Fibroblast of lung (primary cell): ENCODE results near the gene TMEM37. TPM values are rescaled to one million over a fixed set of nuclear protein-coding genes. Genes with fewer than 3 reads are reported as not detected.

Experiments
- DNase-seq, 2 donors: peaks; one replicate each; pipeline versions ENCODE4 v3.0.0 to v3.0.0-alpha.2; 2010; ENCODE audit warnings: low read depth in 2 of 2
- H2AFZ ChIP-seq: 2 replicates; pipeline ENCODE4 v1.5.1; 2012; ENCODE audit warnings: low read length, control low read depth, inconsistent platforms
- H3K27ac ChIP-seq: 2 replicates; pipeline ENCODE4 v1.5.1; 2011; ENCODE audit warnings: low read length, control low read depth; ENCODE audit not compliant: insufficient read depth
- H3K27me3 ChIP-seq: 2 replicates; pipeline ENCODE4 v1.5.1; 2011; ENCODE audit warnings: mild to moderate bottlenecking, low read length; ENCODE audit not compliant: control insufficient read depth, insufficient read depth
- H3K36me3 ChIP-seq: 2 replicates; pipeline ENCODE4 v1.5.1; 2011; ENCODE audit warnings: low read length; ENCODE audit not compliant: control insufficient read depth, insufficient read depth
- H3K4me1 ChIP-seq: 2 replicates; pipeline ENCODE4 v1.5.1; 2011; ENCODE audit warnings: low read length; ENCODE audit not compliant: control insufficient read depth, insufficient read depth; ENCODE audit errors: extremely low read depth
- H3K4me2 ChIP-seq: 2 replicates; pipeline ENCODE4 v1.5.1; 2011; ENCODE audit warnings: low read length, control low read depth; ENCODE audit not compliant: insufficient read depth; ENCODE audit errors: extremely low read depth
- H3K4me3 ChIP-seq, 4 experiments: fragments of 200-600 bp in 1 of 4; sonication (generic) in 1 of 4; replicated peaks in 1 of 4; 2 replicates each; pipeline ENCODE4 v1.5.1; 2011 to 2016; ENCODE audit warnings: low read length in 4 of 4, low read depth in 3 of 4, mild to moderate bottlenecking in 3 of 4, control low read depth in 2 of 4, inconsistent platforms in 1 of 4, mixed read lengths in 1 of 4; ENCODE audit not compliant: insufficient read depth in 1 of 4; ENCODE audit errors: control extremely low read depth in 1 of 4
- H3K79me2 ChIP-seq: 2 replicates; pipeline ENCODE4 v1.5.1; 2012; ENCODE audit warnings: mild to moderate bottlenecking, low read length, inconsistent platforms; ENCODE audit not compliant: control insufficient read depth, insufficient read depth
- H3K9ac ChIP-seq: 2 replicates; pipeline ENCODE4 v1.5.1; 2011; ENCODE audit warnings: mild to moderate bottlenecking, low read length, control low read depth; ENCODE audit not compliant: insufficient read depth
- H3K9me3 ChIP-seq: 2 replicates; pipeline ENCODE4 v1.5.1; 2012; ENCODE audit warnings: low read depth, low read length; ENCODE audit not compliant: control insufficient read depth, insufficient read depth
- H4K20me1 ChIP-seq: 2 replicates; pipeline ENCODE4 v1.5.1; 2011; ENCODE audit warnings: low read length; ENCODE audit not compliant: control insufficient read depth, insufficient read depth; ENCODE audit errors: extremely low read depth
- CTCF ChIP-seq, 2 donors: IDR thresholded peaks in 1 of 2; conservative IDR thresholded peaks in 1 of 2; 1 replicate in 1 of 2; 2 replicates in 1 of 2; pipeline ENCODE4 v1.5.1; 2011 to 2012; ENCODE audit warnings: low read length in 2 of 2, control low read depth in 1 of 2, inconsistent platforms in 1 of 2, low read depth in 1 of 2, mild to moderate bottlenecking in 1 of 2
- EZH2 ChIP-seq: IDR thresholded peaks from 2 replicates; pipeline ENCODE4 v1.5.1; 2012; ENCODE audit warnings: low read length, control low read depth, mild to moderate bottlenecking; ENCODE audit errors: missing control alignments
- polyA plus RNA-seq, 2 donors: library from polyadenylated mRNA; depleted of rRNA in 1 of 2; stranded (reverse) in 1 of 2; unstranded in 1 of 2; fragments of >200 nt; gene quantifications; 2 replicates each; pipeline ENCODE4 v1.2.1, GENCODE V29; 2011 to 2012; ENCODE audit warnings: missing spikeins in 1 of 2
- total RNA-seq: library from RNA; depleted of rRNA; stranded (reverse); fragments of >200 nt; gene quantifications from 2 replicates; pipeline ENCODE4 v1.2.1, GENCODE V29; 2014

Gene TMEM37
- total and polyA plus RNA-seq, 2 donors (not counting 1 experiment from before 2014, with no cell fraction given) = 0.50 to 0.99 TPM

- H3K27ac ChIP-seq = no peak overlapping the region
- no peak for DNase-seq
Observed at GRCh38 chr2:119442226-119442619, 10.6 kb downstream of the TMEM37 start.

GRCh38 chr2:119442850-119443249 lies 11.2 kb downstream of the TMEM37 start:
- no peaks in the 10 kb centered on the region for H3K79me2 ChIP-seq
- TF ChIP-seq CTCF (conservative IDR thresholded peaks at IDR 0.05 in 1 of 2, IDR thresholded peaks at IDR 0.05 in 1 of 2; ENCODE audit: low read depth in 1 of 2, low read length in 2 of 2) = no peak
- no peak for TF ChIP-seq EZH2

More at GRCh38 chr2:119442226-119442619, 10.6 kb downstream of the TMEM37 start:
- H3K36me3 ChIP-seq = no peaks in the 10 kb centered on the region
- no peaks in the 10 kb centered on the region for H3K79me2 ChIP-seq
- no peak overlapping the region for H3K4me3 ChIP-seq
- no peak overlapping the region for H3K9ac ChIP-seq
- H3K4me2 ChIP-seq = no peak overlapping the region
- no peaks in the 10 kb centered on the region for H3K9me3 ChIP-seq
- H3K4me1 ChIP-seq = no peaks in the 10 kb centered on the region
- no peaks in the 10 kb centered on the region for H4K20me1 ChIP-seq
- H3K27me3 ChIP-seq = peaks cover 7% of the 10 kb centered on the region
- no peak for TF ChIP-seq CTCF (conservative IDR thresholded peaks at IDR 0.05 in 1 of 2, IDR thresholded peaks at IDR 0.05 in 1 of 2; ENCODE audit: low read depth in 1 of 2, low read length in 2 of 2)
- TF ChIP-seq EZH2 = no peak
- H2AFZ ChIP-seq = no peak overlapping the region

GRCh38 chr2:119446037-119446436 lies 14.4 kb downstream of the TMEM37 start:
- Histone ChIP-seq H3K9ac (no peak overlapping the region), H3K4me1 (no peaks in the 10 kb centered on the region), H3K27ac (no peak overlapping the region), H2AFZ (no peak overlapping the region), H3K4me2 (no peak overlapping the region), H4K20me1 (no peaks in the 10 kb centered on the region), H3K36me3 (no peaks in the 10 kb centered on the region), H3K4me3 (no peak overlapping the region), H3K79me2 (no peaks in the 10 kb centered on the region), H3K27me3 (peaks cover 7% of the 10 kb centered on the region), H3K9me3 (no peaks in the 10 kb centered on the region)
- no peak for TF ChIP-seq EZH2
- DNase-seq = no peak

More at GRCh38 chr2:119442850-119443249, 11.2 kb downstream of the TMEM37 start:
- Histone ChIP-seq H3K9me3 (no peaks in the 10 kb centered on the region), H3K27ac (no peak overlapping the region), H3K4me3 (no peak overlapping the region), H3K4me1 (no peaks in the 10 kb centered on the region), H3K9ac (no peak overlapping the region), H3K27me3 (peaks cover 7% of the 10 kb centered on the region), H2AFZ (no peak overlapping the region), H3K36me3 (no peaks in the 10 kb centered on the region), H4K20me1 (no peaks in the 10 kb centered on the region), H3K4me2 (no peak overlapping the region)
- DNase-seq = no peak
